Hindlimb muscle (tissue), 1 donor: ENCODE results near the gene INAVA. TPM values are rescaled to one million over a fixed set of nuclear protein-coding genes. Genes with fewer than 3 reads are reported as not detected.

Experiments used
- polyA plus RNA-seq: library from polyadenylated mRNA; unstranded; fragments of 120-200 nt; gene quantifications from one replicate; pipeline ENCODE4 v1.2.1, GENCODE V29; 2013; ENCODE audit not compliant: insufficient read length

The INAVA gene
- polyA plus RNA-seq, 1 donor, result 4.6 TPM

Other genes with a start within 250 kb of the INAVA start
- gene DDX59, start 225.0 kb upstream of the INAVA start, polyA plus RNA-seq, result 19.7 TPM
- gene CAMSAP2, start 156.0 kb upstream of the INAVA start, polyA plus RNA-seq, result 16.4 TPM
- gene GPR25, start 21.9 kb upstream of the INAVA start, polyA plus RNA-seq, result not detected
- gene KIF21B, start 128.8 kb downstream of the INAVA start, polyA plus RNA-seq, result 1.1 TPM
- gene CACNA1S, start 217.5 kb downstream of the INAVA start, polyA plus RNA-seq, result 66.3 TPM
- 0.70 TPM for gene ASCL5, start 232.3 kb downstream of the INAVA start, polyA plus RNA-seq